Naive B cell (primary cell): Measurements from ENCODE around the gene PRSS27. TPM values are rescaled to one million over a fixed set of nuclear protein-coding genes. Genes with fewer than 3 reads are reported as not detected.

ENCODE experiments used
- ATAC-seq, 2 donors: fragments of 150-1000 bp; cut with Tn5 transposase; 2 replicates each; pipeline ENCODE4 v1.10.0; 2021; ENCODE audit warnings: low read depth in 2 of 2, mild to moderate bottlenecking in 2 of 2, moderate library complexity in 2 of 2
- DNase-seq: peaks from one replicate; pipeline ENCODE4 v3.0.0; 2022
- H3K27ac Mint-ChIP-seq, 6 donors: one replicate each; pipeline ENCODE4 v1.8.0; 2020 to 2022; ENCODE audit warnings: mild to moderate bottlenecking in 6 of 6, mixed read lengths in 6 of 6, moderate library complexity in 5 of 6, inconsistent platforms in 2 of 6
- H3K27me3 Mint-ChIP-seq, 3 donors: one replicate each; pipeline ENCODE4 v1.8.0; 2021 to 2022; ENCODE audit warnings: mixed read lengths in 3 of 3, mild to moderate bottlenecking in 1 of 3
- H3K36me3 Mint-ChIP-seq, 2 donors: one replicate each; pipeline ENCODE4 v1.8.0; 2020 to 2022; ENCODE audit warnings: mixed read lengths in 2 of 2, inconsistent platforms in 1 of 2, mild to moderate bottlenecking in 1 of 2
- H3K4me1 Mint-ChIP-seq, 3 donors: one replicate each; pipeline ENCODE4 v1.8.0; 2020 to 2022; ENCODE audit warnings: mixed read lengths in 3 of 3, inconsistent platforms in 1 of 3, mild to moderate bottlenecking in 1 of 3, moderate library complexity in 1 of 3
- H3K4me3 Mint-ChIP-seq, 8 donors: one replicate each; pipeline ENCODE4 v1.8.0; 2020 to 2022; ENCODE audit warnings: mild to moderate bottlenecking in 8 of 8, mixed read lengths in 8 of 8, moderate library complexity in 8 of 8, inconsistent platforms in 2 of 8
- H3K9me3 Mint-ChIP-seq, 7 donors: one replicate each; pipeline ENCODE4 v1.8.0; 2020 to 2022; ENCODE audit warnings: mixed read lengths in 7 of 7, mild to moderate bottlenecking in 5 of 7, inconsistent platforms in 2 of 7, moderate library complexity in 1 of 7
- polyA plus RNA-seq, 6 donors: library from polyadenylated mRNA; unstranded; fragments of 300-500 nt; fragmentation: Illumina TruSeq; gene quantifications; one replicate each; pipeline ENCODE4 v1.2.3, GENCODE V29; 2021; ENCODE audit warnings: low read depth in 6 of 6

PRSS27 gene
- polyA plus RNA-seq, 6 donors from 2014 or later, result 0.36 TPM; not detected in 5

- no peaks in the 10 kb centered on the region for H3K27me3 Mint-ChIP-seq
- H3K4me1 Mint-ChIP-seq, result peaks cover 16 to 47% (median 41%) of the 10 kb centered on the region in 3 donors
- peaks cover 65 to 89% of the 10 kb centered on the region in 2 donors for H3K36me3 Mint-ChIP-seq
- peak overlapping the region in 4 of 6 donors; percentile 15 to 82 (median 52) for H3K27ac Mint-ChIP-seq
- peaks cover 0 to 2% (median 0%) of the 10 kb centered on the region in 7 donors for H3K9me3 Mint-ChIP-seq
- DNase-seq (no peak), ATAC-seq (no peak)
- H3K4me3 Mint-ChIP-seq, result peak overlapping the region in 1 of 8 donors; percentile 21
Observed at GRCh38 chr16:2761886-2762583, 42.0 kb upstream of the PRSS27 start.

DNA sequence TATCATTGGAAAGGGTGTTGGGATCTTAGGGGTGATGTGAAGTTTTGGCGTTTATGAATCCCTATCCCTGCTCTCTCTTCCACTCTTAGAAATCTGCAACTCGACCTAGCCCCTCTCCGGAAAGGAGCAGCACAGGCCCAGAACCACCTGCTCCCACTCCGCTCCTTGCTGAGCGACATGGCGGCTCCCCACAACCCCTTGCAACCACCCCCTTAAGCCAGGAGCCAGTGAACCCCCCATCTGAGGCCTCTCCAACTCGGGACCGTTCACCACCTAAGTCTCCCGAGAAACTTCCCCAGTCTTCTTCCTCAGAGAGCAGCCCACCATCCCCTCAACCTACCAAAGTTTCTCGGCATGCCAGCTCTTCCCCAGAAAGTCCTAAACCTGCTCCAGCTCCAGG is 41.4 kb upstream of the PRSS27 start:
- DNase-seq (no peak), ATAC-seq (no peak)
- H3K27ac Mint-ChIP-seq, result peak overlapping the region; percentile 15 to 82 (median 50)
- H3K4me3 Mint-ChIP-seq, result no peak overlapping the region
- peaks cover 0 to under 1% (median 0%) of the 10 kb centered on the region in 7 donors for H3K9me3 Mint-ChIP-seq
- H3K36me3 Mint-ChIP-seq, result peaks cover 60 to 90% of the 10 kb centered on the region in 2 donors
- H3K4me1 Mint-ChIP-seq, result peaks cover 21 to 48% (median 42%) of the 10 kb centered on the region in 3 donors
- no peaks in the 10 kb centered on the region for H3K27me3 Mint-ChIP-seq

DNA sequence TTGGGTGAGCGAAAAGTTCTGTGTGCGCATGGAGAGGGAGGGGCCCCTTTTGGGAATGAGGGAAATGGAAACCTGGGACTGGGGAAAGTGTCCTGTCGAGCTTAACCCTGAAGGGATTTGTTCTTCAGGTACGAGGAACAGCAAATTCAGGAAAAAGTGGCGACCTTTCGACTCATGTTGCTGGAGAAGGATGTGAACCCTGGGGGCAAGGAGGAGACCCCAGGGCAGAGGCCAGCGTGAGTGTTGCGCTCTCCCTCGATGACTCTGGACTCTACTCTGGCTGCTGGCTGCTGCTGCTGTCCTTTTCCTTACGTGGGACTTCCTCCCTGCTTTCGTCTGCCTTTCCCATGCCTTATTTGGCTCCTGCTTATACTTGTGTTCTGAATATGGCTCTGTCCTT is 37.3 kb upstream of the PRSS27 start:
- Mint-ChIP-seq H3K36me3 (peaks cover 21 to 75% of the 10 kb centered on the region in 2 donors), H3K4me3 (peak overlapping the region in 2 of 8 donors; percentile 31 to 68), H3K9me3 (no peaks in the 10 kb centered on the region), H3K27me3 (no peaks in the 10 kb centered on the region), H3K27ac (peak overlapping the region in 3 of 6 donors; percentile 86 to 98 (median 94)), H3K4me1 (peaks cover 49 to 67% (median 60%) of the 10 kb centered on the region in 3 donors)
- ATAC-seq (no peak), DNase-seq (no peak)

- ATAC-seq, result no peak
- peaks cover 18 to 67% of the 10 kb centered on the region in 2 donors for H3K36me3 Mint-ChIP-seq
Observed at GRCh38 chr16:2756288-2757015, 36.4 kb upstream of the PRSS27 start.

DNA sequence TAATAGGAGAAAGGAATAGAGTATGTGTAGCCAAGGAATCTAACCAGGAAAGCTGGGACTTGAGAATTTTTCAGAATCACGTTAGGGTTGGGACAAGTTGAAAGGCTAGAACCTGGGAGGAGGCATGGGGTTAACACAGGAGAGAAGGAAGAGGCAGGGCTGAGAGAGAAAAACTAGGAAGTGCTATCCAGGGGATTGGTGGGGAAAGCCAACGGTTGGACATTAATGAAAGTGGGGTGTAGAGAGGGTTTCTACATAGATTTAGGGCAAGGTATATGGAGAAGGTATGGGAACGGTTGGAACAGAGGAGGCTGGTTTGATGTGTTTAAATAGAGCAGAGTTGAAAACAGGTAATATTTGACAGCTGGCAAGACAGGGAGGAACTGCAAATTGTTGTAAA is 35.1 kb upstream of the PRSS27 start:
- no peak for ATAC-seq
- DNase-seq, result no peak
- Mint-ChIP-seq H3K4me3 (peak overlapping the region; percentile 17 to 99 (median 91)), H3K27me3 (no peaks in the 10 kb centered on the region), H3K27ac (peak overlapping the region; percentile 4 to 98 (median 45)), H3K36me3 (peaks cover 18 to 54% of the 10 kb centered on the region in 2 donors), H3K9me3 (no peaks in the 10 kb centered on the region), H3K4me1 (peaks cover 59 to 74% (median 63%) of the 10 kb centered on the region in 3 donors)

More at GRCh38 chr16:2756288-2757015, 36.4 kb upstream of the PRSS27 start:
- Mint-ChIP-seq H3K27ac (peak overlapping the region in 3 of 6 donors; percentile 49 to 98 (median 82)), H3K4me3 (peak overlapping the region in 2 of 8 donors; percentile 81 to 99), H3K27me3 (no peaks in the 10 kb centered on the region), H3K9me3 (no peaks in the 10 kb centered on the region), H3K4me1 (peaks cover 51 to 68% (median 65%) of the 10 kb centered on the region in 3 donors)
- no peak for DNase-seq

GRCh38 chr16:2753733-2754020 is 33.7 kb upstream of the PRSS27 start:
- Mint-ChIP-seq H3K4me1 (peaks cover 49 to 71% (median 55%) of the 10 kb centered on the region in 3 donors), H3K9me3 (no peaks in the 10 kb centered on the region), H3K27me3 (no peaks in the 10 kb centered on the region), H3K4me3 (peak overlapping the region; percentile 86 to 99 (median 92)), H3K27ac (peak overlapping the region; percentile 91 to 98 (median 94)), H3K36me3 (peaks cover 11 to 39% of the 10 kb centered on the region in 2 donors)
- no peak for DNase-seq
- ATAC-seq, result no peak

- peaks cover 6 to 33% of the 10 kb centered on the region in 2 donors for H3K36me3 Mint-ChIP-seq
- peak overlapping the region; percentile 94 to 100 (median 98) for H3K27ac Mint-ChIP-seq
- H3K9me3 Mint-ChIP-seq, result no peaks in the 10 kb centered on the region
- ATAC-seq (peak; percentile 27 to 30), DNase-seq (no peak)
- H3K4me1 Mint-ChIP-seq, result peaks cover 45 to 65% (median 50%) of the 10 kb centered on the region in 3 donors
- no peaks in the 10 kb centered on the region for H3K27me3 Mint-ChIP-seq
- H3K4me3 Mint-ChIP-seq, result peak overlapping the region; percentile 92 to 99 (median 94)
Observed at GRCh38 chr16:2752850-2753732, 33.1 kb upstream of the PRSS27 start.

DNA sequence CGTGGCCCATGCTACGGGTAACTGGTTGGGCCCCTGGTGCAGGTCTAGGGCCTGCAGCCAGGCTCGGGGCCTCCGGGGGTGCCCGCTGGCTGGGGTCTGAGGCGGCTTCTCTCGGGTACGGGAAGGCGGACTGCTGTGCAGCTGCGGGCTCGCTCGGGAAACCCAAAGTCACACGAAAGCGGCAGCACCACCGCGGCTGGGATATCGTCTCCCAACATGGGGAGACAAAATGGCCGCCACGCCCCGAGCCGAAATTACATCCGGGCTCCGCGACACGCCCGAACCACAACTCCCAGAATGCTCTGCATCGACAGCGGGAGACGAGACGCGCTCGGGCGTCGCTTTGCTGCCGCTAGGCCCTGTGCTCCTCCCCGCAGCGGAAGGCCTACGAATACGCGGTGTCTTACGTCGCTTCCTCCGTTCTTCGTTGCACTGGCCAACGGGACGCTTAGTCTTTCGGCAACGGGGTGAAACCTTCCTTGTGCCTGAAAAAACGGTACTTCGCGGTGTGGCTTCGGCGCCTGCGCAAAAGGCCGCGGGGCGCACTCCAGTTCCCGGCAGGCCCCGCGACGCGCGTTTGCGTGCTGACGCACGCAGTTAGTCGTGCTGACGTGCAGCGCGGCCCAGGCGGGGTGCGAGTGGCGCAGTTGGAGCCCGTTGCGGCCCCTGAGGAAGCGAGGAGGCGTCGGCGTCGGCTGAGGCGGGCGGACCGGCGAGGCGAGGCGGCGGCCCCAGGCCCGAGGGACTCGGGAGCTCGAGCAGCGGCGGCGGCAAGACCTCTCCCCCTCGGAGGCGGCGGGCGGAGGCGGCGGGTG is 32.2 kb upstream of the PRSS27 start, which contains the start of gene SRRM2:
Gene SRRM2 (plus strand): TSS at position 604 of the 815 bp plus-strand sequence. CDS start 3,727 bp downstream, outside the sequence.
- H3K4me1 Mint-ChIP-seq, result peaks cover 43 to 57% (median 45%) of the 10 kb centered on the region in 3 donors

DNA sequence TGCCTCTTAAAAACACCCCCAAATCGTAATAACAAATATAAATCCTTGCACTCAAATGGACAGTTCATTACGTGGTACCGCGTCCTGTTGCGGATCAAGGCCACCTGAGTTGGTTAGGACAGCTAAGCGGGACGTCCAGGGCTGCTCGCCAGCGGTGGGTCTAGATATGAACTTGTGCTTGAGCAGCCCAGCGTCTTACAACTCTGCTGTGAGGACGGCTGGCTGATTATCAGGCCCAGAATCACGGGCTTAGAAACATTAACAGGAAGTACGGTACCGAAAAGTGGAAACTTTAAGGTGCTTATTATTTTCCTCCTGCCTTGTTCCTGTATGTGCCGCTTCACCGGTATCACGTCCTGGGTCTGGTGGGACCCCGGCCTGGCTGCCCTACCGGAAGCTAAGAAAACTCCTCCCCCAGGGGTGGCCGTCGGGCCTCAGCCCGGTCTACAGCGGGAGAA is 31.6 kb upstream of the PRSS27 start:
- H3K9me3 Mint-ChIP-seq, result no peaks in the 10 kb centered on the region
- H3K27ac Mint-ChIP-seq, result peak overlapping the region; percentile 98 to 100 (median 99)
- ATAC-seq, result no peak
- DNase-seq, result no peak
- no peaks in the 10 kb centered on the region for H3K27me3 Mint-ChIP-seq
- peaks cover 37 to 50% (median 42%) of the 10 kb centered on the region in 3 donors for H3K4me1 Mint-ChIP-seq
- peak overlapping the region; percentile 92 to 99 (median 95) for H3K4me3 Mint-ChIP-seq
- H3K36me3 Mint-ChIP-seq, result peaks cover 0 to 18% of the 10 kb centered on the region in 2 donors

More for the DNA sequence above, 32.2 kb upstream of the PRSS27 start, which contains the start of gene SRRM2:
- Mint-ChIP-seq H3K36me3 (peaks cover 0 to 24% of the 10 kb centered on the region in 2 donors), H3K9me3 (no peaks in the 10 kb centered on the region), H3K27ac (peak within 1 kb of the TSS; percentile 98 to 100 (median 99)), H3K4me3 (peak within 1 kb of the TSS; percentile 92 to 99 (median 95)), H3K27me3 (no peaks in the 10 kb centered on the region)
- DNase-seq (peak; percentile 95), ATAC-seq (peak; percentile 87)

GRCh38 chr16:2749936-2750335 is 29.9 kb upstream of the PRSS27 start:
- Mint-ChIP-seq H3K27ac (peak overlapping the region in 2 of 6 donors; percentile 65 to 98), H3K4me1 (peaks cover 20 to 34% (median 28%) of the 10 kb centered on the region in 3 donors), H3K27me3 (no peaks in the 10 kb centered on the region), H3K9me3 (no peaks in the 10 kb centered on the region), H3K36me3 (peaks cover 0 to 7% of the 10 kb centered on the region in 2 donors), H3K4me3 (no peak overlapping the region)
- no peak for ATAC-seq
- no peak for DNase-seq

- DNase-seq (no peak), ATAC-seq (no peak)
- no peaks in the 10 kb centered on the region for H3K9me3 Mint-ChIP-seq
- H3K27ac Mint-ChIP-seq, result peak overlapping the region in 1 of 6 donors; percentile 44
- peak overlapping the region in 2 of 8 donors; percentile 12 to 21 for H3K4me3 Mint-ChIP-seq
- peaks cover 0 to 7% of the 10 kb centered on the region in 2 donors for H3K36me3 Mint-ChIP-seq
- H3K27me3 Mint-ChIP-seq, result no peaks in the 10 kb centered on the region
- peaks cover 15 to 29% (median 24%) of the 10 kb centered on the region in 3 donors for H3K4me1 Mint-ChIP-seq
Observed at GRCh38 chr16:2749476-2749875, 29.5 kb upstream of the PRSS27 start.
